MM.1S (cell line): ENCODE results near the gene KRTAP4-16.
"Not testable (repeated sequence)": the region's sequence is repeated elsewhere in the genome, so short reads cannot be mapped to it uniquely, and the experiment has no call there.

Source experiments
- DNase-seq: peaks from one replicate; pipeline ENCODE4 v3.0.0-alpha.2; 2015
- H2AFZ ChIP-seq: fragments of 300-600 bp; sonication (generic); 2 replicates; pipeline ENCODE4 v1.6.0; 2016; ENCODE audit warnings: antibody characterized with exemption, low read length
- H3F3A ChIP-seq: fragments of 300-600 bp; sonication (generic); 2 replicates; pipeline ENCODE4 v1.6.1; 2016; ENCODE audit warnings: mild to moderate bottlenecking, antibody characterized with exemption, low read length, moderate library complexity, mixed read lengths; ENCODE audit not compliant: insufficient read depth
- H3K27ac ChIP-seq: fragments of 300-600 bp; sonication (generic); 2 replicates; pipeline ENCODE4 v1.5.1; 2016; ENCODE audit warnings: mild to moderate bottlenecking, low read length
- H3K27me3 ChIP-seq: fragments of 300-600 bp; sonication (generic); replicated peaks from 2 replicates; pipeline ENCODE4 v1.6.0; 2016; ENCODE audit warnings: low read length; ENCODE audit not compliant: insufficient read depth
- H3K36me3 ChIP-seq: fragments of 300-600 bp; sonication (generic); replicated peaks from 2 replicates; pipeline ENCODE4 v1.6.1; 2016; ENCODE audit warnings: mild to moderate bottlenecking, low read length, mixed read lengths; ENCODE audit not compliant: insufficient read depth
- H3K4me1 ChIP-seq: fragments of 300-600 bp; sonication (generic); 2 replicates; pipeline ENCODE4 v1.6.1; 2016; ENCODE audit warnings: low read length, mixed read lengths
- H3K4me2 ChIP-seq: fragments of 300-600 bp; sonication (generic); 2 replicates; pipeline ENCODE4 v1.6.0; 2016; ENCODE audit warnings: low read depth, low read length
- H3K4me3 ChIP-seq: fragments of 300-600 bp; sonication (generic); 2 replicates; pipeline ENCODE4 v1.5.1; 2016; ENCODE audit warnings: low read length, mixed read lengths
- H3K79me2 ChIP-seq: fragments of 300-600 bp; sonication (generic); 2 replicates; pipeline ENCODE4 v1.6.1; 2016; ENCODE audit warnings: mixed run types, low read length, mixed read lengths
- H3K9ac ChIP-seq: fragments of 300-600 bp; sonication (generic); 2 replicates; pipeline ENCODE4 v1.6.1; 2016; ENCODE audit warnings: low read length, mixed read lengths
- H3K9me2 ChIP-seq: fragments of 300-600 bp; sonication (generic); replicated peaks from 2 replicates; pipeline ENCODE4 v1.6.1; 2016; ENCODE audit warnings: mild to moderate bottlenecking, low read length, mixed read lengths; ENCODE audit not compliant: insufficient read depth
- H3K9me3 ChIP-seq: fragments of 300-600 bp; sonication (generic); replicated peaks from 2 replicates; pipeline ENCODE4 v1.6.1; 2016; ENCODE audit warnings: mild to moderate bottlenecking, low read length, mixed read lengths; ENCODE audit not compliant: insufficient read depth
- H4K20me1 ChIP-seq: fragments of 300-600 bp; sonication (generic); 2 replicates; pipeline ENCODE4 v1.6.1; 2016; ENCODE audit warnings: mild to moderate bottlenecking, low read length, moderate library complexity, mixed read lengths; ENCODE audit not compliant: insufficient read depth
- EZH2 ChIP-seq: fragments of 300-600 bp; sonication (generic); optimal IDR thresholded peaks from 2 replicates; pipeline ENCODE3; 2017; ENCODE audit warnings: low read depth, mild to moderate bottlenecking, antibody characterized with exemption, low read length, mixed read lengths
- EZH2phosphoT487 ChIP-seq: fragments of 300-600 bp; sonication (generic); IDR thresholded peaks from 2 replicates; pipeline ENCODE4 v1.6.1; 2018; ENCODE audit warnings: antibody characterized with exemption, low read length
- TF ChIP-seq, protein P1 (sequence below): fragments of 300-600 bp; sonication (generic); IDR thresholded peaks from 2 replicates; pipeline ENCODE4 v1.5.1; 2016; ENCODE audit warnings: antibody characterized with exemption, low read length, mixed read lengths

The KRTAP4-16 gene

DNA sequence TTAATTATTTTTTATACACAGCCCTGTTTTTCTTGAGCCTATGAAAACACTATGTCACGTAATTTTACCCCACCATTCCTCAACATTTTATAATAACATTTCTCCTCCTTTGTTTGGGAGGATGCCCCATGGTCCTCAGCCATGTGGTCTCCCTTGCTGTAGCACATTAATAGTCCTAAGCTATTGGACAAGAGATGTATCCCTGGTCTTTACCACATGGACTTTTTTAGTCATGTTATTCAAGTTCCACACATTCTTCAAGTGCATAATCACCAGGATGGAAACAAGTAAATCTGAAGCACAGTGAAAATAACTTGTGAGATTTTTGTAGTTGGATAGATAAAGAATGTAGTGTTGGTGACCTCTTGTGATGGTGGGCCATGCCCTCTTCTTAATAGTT, 40.0 kb downstream of the KRTAP4-16 start:
- Histone ChIP-seq H4K20me1 (no peaks in the 10 kb centered on the region), H3K36me3 (no peaks in the 10 kb centered on the region), H3K27me3 (no peaks in the 10 kb centered on the region), H3K9me2 (no peaks in the 10 kb centered on the region), H3K79me2 (no peaks in the 10 kb centered on the region), H3K4me2 (no peak overlapping the region), H3K9me3 (no peaks in the 10 kb centered on the region), H3K27ac (no peak overlapping the region), H3K4me3 (no peak overlapping the region), H3K4me1 (no peaks in the 10 kb centered on the region), H2AFZ (no peak overlapping the region), H3F3A (no peaks in the 10 kb centered on the region), H3K9ac (no peak overlapping the region)
- DNase-seq, result no peak
- TF ChIP-seq, protein P1, sequence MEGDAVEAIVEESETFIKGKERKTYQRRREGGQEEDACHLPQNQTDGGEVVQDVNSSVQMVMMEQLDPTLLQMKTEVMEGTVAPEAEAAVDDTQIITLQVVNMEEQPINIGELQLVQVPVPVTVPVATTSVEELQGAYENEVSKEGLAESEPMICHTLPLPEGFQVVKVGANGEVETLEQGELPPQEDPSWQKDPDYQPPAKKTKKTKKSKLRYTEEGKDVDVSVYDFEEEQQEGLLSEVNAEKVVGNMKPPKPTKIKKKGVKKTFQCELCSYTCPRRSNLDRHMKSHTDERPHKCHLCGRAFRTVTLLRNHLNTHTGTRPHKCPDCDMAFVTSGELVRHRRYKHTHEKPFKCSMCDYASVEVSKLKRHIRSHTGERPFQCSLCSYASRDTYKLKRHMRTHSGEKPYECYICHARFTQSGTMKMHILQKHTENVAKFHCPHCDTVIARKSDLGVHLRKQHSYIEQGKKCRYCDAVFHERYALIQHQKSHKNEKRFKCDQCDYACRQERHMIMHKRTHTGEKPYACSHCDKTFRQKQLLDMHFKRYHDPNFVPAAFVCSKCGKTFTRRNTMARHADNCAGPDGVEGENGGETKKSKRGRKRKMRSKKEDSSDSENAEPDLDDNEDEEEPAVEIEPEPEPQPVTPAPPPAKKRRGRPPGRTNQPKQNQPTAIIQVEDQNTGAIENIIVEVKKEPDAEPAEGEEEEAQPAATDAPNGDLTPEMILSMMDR, result no peak
- TF ChIP-seq EZH2phosphoT487 (no peak), EZH2 (no peak)

DNA sequence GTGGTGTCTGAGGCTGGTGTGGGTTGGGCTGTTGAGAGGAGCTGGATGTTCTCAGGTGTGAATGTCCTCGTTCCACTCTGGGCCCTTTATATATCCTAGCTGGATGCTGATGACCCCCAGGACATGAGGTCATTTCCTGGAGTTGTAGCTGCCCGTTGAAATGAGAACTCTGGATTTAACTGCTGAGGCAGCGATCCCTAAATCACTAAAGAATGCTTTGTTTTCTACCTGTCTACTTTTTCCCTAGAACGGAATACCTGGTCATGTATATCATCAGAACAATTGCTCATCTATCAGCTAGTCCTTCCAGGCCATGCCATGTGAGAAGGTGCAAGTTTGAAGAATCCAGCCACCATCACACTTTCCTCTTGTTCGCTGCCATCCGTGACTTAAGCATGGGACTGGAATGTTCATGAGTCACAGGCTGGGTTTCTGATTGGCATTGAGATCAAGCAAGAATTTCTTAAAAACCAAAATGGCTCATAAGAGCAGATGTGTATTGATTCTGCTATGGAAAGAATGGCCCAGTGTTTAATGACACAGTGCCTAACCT, 41.9 kb downstream of the KRTAP4-16 start, which contains the start of gene KRTAP2-3:
Gene KRTAP2-3, minus strand, starts transcription at position 63 of the 553 bp plus-strand sequence. CDS start 64 bp downstream, outside the sequence.
- TF ChIP-seq EZH2 (no peak), EZH2phosphoT487 (no peak)
- TF ChIP-seq, protein P1, result no peak
- no peak within 1 kb of the TSS for H3K4me3 ChIP-seq
- no peaks in the 10 kb centered on the region for H3K27me3 ChIP-seq
- H3K36me3 ChIP-seq, result no peaks in the 10 kb centered on the region
- H3K4me1 ChIP-seq, result no peaks in the 10 kb centered on the region
- H3K9ac ChIP-seq, result no peak within 1 kb of the TSS
- no peak within 1 kb of the TSS for H3K4me2 ChIP-seq
- DNase-seq, result no peak
- no peaks in the 10 kb centered on the region for H3K9me2 ChIP-seq
- no peak within 1 kb of the TSS for H3K27ac ChIP-seq
- no peaks in the 10 kb centered on the region for H3K9me3 ChIP-seq
- H2AFZ ChIP-seq, result no peak within 1 kb of the TSS
- H4K20me1 ChIP-seq, result no peaks in the 10 kb centered on the region
- no peaks in the 10 kb centered on the region for H3K79me2 ChIP-seq
- no peaks in the 10 kb centered on the region for H3F3A ChIP-seq

DNA sequence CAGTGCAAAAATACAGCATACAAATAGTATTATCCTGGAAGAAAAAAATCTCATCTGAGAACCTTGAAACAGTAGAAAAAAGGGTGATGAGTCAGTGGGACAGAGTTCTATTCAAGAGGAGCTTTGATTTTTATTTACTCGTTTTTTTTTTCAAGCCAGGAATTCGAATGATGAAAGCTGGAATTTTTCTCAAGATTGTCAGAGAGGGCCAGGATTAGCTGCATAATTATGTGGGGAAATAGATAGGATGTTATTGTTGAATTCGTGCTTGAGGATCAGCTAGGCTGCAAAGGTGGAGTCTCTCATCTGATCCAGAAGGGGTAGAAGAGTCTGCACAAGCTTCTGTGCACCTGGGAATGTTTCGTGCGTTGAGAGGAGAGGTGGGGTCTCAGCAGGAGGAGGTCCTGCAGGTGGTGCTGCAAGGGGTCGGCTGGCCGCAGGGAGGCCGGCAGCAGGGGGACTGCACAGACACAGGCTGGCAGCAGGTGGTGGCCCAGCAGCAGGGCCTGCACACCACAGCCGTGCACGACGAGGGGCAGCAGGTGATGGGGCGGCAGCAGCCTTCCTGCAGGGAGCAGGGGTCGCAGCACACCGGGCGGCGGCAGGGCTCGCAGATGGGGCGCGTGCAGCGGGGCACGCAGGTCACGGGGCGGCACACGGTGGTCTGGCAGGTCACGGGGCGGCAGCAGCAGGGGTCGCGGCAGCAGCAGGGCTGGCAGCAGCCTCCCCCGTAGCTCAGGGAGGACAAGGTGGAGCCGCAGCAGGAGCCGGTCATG, 42.5 kb downstream of the KRTAP4-16 start:
- not testable (repeated sequence) for H4K20me1 ChIP-seq, H3K4me2 ChIP-seq, DNase-seq

GRCh38 chr17:41058741-41059140, 43.3 kb downstream of the KRTAP4-16 start:
- H3K27me3 ChIP-seq, result no peaks in the 10 kb centered on the region
- DNase-seq, result no peak
- no peaks in the 10 kb centered on the region for H3K9me2 ChIP-seq
- H3K79me2 ChIP-seq, result no peaks in the 10 kb centered on the region
- no peak overlapping the region for H3K4me3 ChIP-seq
- no peak overlapping the region for H3K27ac ChIP-seq
- no peaks in the 10 kb centered on the region for H3F3A ChIP-seq
- no peak for TF ChIP-seq EZH2
- TF ChIP-seq, protein P1, result no peak
- TF ChIP-seq EZH2phosphoT487, result no peak
- no peaks in the 10 kb centered on the region for H4K20me1 ChIP-seq
- no peaks in the 10 kb centered on the region for H3K4me1 ChIP-seq
- no peaks in the 10 kb centered on the region for H3K36me3 ChIP-seq
- H3K9me3 ChIP-seq, result no peaks in the 10 kb centered on the region
- H3K9ac ChIP-seq, result no peak overlapping the region
- H3K4me2 ChIP-seq, result no peak overlapping the region
- no peak overlapping the region for H2AFZ ChIP-seq

More for the DNA sequence above, 42.5 kb downstream of the KRTAP4-16 start:
- not testable (repeated sequence) for H3K4me3 ChIP-seq, H3K9me2 ChIP-seq, H3F3A ChIP-seq, H3K9ac ChIP-seq, H3K4me1 ChIP-seq, H3K79me2 ChIP-seq, H3K27me3 ChIP-seq, H2AFZ ChIP-seq, H3K9me3 ChIP-seq, H3K27ac ChIP-seq, H3K36me3 ChIP-seq
